Naive thymus-derived CD4-positive, alpha-beta T cell (primary cell): Measurements from ENCODE around the gene DHRS3. TPM values are rescaled to one million over a fixed set of nuclear protein-coding genes. Genes with fewer than 3 reads are reported as not detected.
A peak's percentile ranks its signal among the peaks of the same experiment; 100 is the strongest.
"Not testable (repeated sequence)": the region's sequence is repeated elsewhere in the genome, so short reads cannot be mapped to it uniquely, and the experiment has no call there.

Experiments
- ATAC-seq: fragments of 150-1000 bp; cut with Tn5 transposase; 2 replicates; pipeline ENCODE4 v1.10.0; 2021; ENCODE audit warnings: mild to moderate bottlenecking, moderate library complexity
- CTCF ChIA-PET: fragments of 350-600 bp; sonication (Branson Sonifier 250); formaldehyde crosslinking; loops from one replicate; lab custom pipeline; 2021; ENCODE audit warnings: antibody characterized with exemption; lab: Charles Lee
- POLR2A ChIA-PET: fragments of 350-600 bp; sonication (Branson Sonifier 250); formaldehyde crosslinking; loops from one replicate; lab custom pipeline; 2021; ENCODE audit warnings: antibody characterized with exemption, inconsistent platforms; lab: Charles Lee
- DNase-seq, 9 donors: peaks; one replicate each; pipeline versions ENCODE4 v3.0.0 to v3.0.0-alpha.2; 2020 to 2022; ENCODE audit warnings: mixed read lengths in 1 of 9
- H3K27ac ChIP-seq: one replicate; pipeline ENCODE4 v1.7.0; 2013; ENCODE audit warnings: mild to moderate bottlenecking, low read depth, low read length, moderate library complexity
- H3K27me3 ChIP-seq, 2 donors: one replicate each; pipeline ENCODE4 v1.7.0; 2013; ENCODE audit warnings: low read length in 2 of 2, mild to moderate bottlenecking in 2 of 2, moderate library complexity in 2 of 2; ENCODE audit not compliant: control insufficient read depth in 2 of 2, insufficient read depth in 2 of 2
- H3K36me3 ChIP-seq, 3 experiments: 1 replicate in 2 of 3; 2 replicates in 1 of 3; pipeline ENCODE4 v1.7.0; 2013; ENCODE audit warnings: low read length in 3 of 3, mild to moderate bottlenecking in 3 of 3, moderate library complexity in 1 of 3; ENCODE audit not compliant: insufficient read depth in 3 of 3, control insufficient read depth in 2 of 3
- H3K4me1 ChIP-seq, 2 donors: one replicate each; pipeline ENCODE4 v1.7.0; 2013; ENCODE audit warnings: low read length in 2 of 2, mild to moderate bottlenecking in 2 of 2, moderate library complexity in 1 of 2; ENCODE audit not compliant: control insufficient read depth in 2 of 2, insufficient read depth in 2 of 2
- H3K4me3 ChIP-seq: 2 replicates; pipeline ENCODE4 v1.7.0; 2013; ENCODE audit warnings: mild to moderate bottlenecking, low read length
- H3K9me3 ChIP-seq, 3 experiments: 1 replicate in 2 of 3; 2 replicates in 1 of 3; pipeline ENCODE4 v1.7.0; 2013; ENCODE audit warnings: low read length in 3 of 3; ENCODE audit not compliant: control insufficient read depth in 2 of 3
- H3K27ac Mint-ChIP-seq, 9 donors: one replicate each; pipeline ENCODE4 v1.8.0; 2020 to 2022; ENCODE audit warnings: mixed read lengths in 9 of 9, mild to moderate bottlenecking in 8 of 9, moderate library complexity in 5 of 9, inconsistent platforms in 2 of 9
- H3K27me3 Mint-ChIP-seq, 5 donors: one replicate each; pipeline ENCODE4 v1.8.0; 2021 to 2022; ENCODE audit warnings: mixed read lengths in 5 of 5, mild to moderate bottlenecking in 1 of 5
- H3K36me3 Mint-ChIP-seq, 5 donors: one replicate each; pipeline ENCODE4 v1.8.0; 2020 to 2022; ENCODE audit warnings: mixed read lengths in 5 of 5, mild to moderate bottlenecking in 3 of 5, inconsistent platforms in 1 of 5
- H3K4me1 Mint-ChIP-seq, 7 donors: one replicate each; pipeline ENCODE4 v1.8.0; 2020 to 2022; ENCODE audit warnings: mixed read lengths in 7 of 7, mild to moderate bottlenecking in 3 of 7, inconsistent platforms in 1 of 7
- H3K4me3 Mint-ChIP-seq, 10 donors: one replicate each; pipeline ENCODE4 v1.8.0; 2020 to 2022; ENCODE audit warnings: mild to moderate bottlenecking in 10 of 10, mixed read lengths in 10 of 10, moderate library complexity in 6 of 10, inconsistent platforms in 2 of 10
- H3K9me3 Mint-ChIP-seq, 11 donors: one replicate each; pipeline ENCODE4 v1.8.0; 2020 to 2022; ENCODE audit warnings: mixed read lengths in 11 of 11, mild to moderate bottlenecking in 4 of 11, inconsistent platforms in 1 of 11, moderate library complexity in 1 of 11
- intact Hi-C, 2 donors: fragments of 100-400 bp; cut with micrococcal nuclease; formaldehyde crosslinking; loops; one replicate each; pipeline ENCODE4 v1.15.1; 2023
- polyA plus RNA-seq, 2 donors: library from polyadenylated mRNA; unstranded; fragments of 300-500 nt; fragmentation: Illumina TruSeq; gene quantifications; one replicate each; pipeline ENCODE4 v1.2.3, GENCODE V29; 2021
- total RNA-seq, 6 experiments: library from RNA in 5 of 6; stranded (reverse) in 5 of 6; gene quantifications; 1 replicate in 5 of 6; 2 replicates in 1 of 6; pipeline ENCODE4 v1.2.3 and lab custom pipeline; 2021 to 2026

Gene DHRS3
- total and polyA plus RNA-seq, 7 experiments from 2014 or later, result 39.9 to 115 (median 68.9) TPM

GRCh38 chr1:12564251-12564650, 53.8 kb downstream of the DHRS3 start:
- peaks cover 11 to 30% (median 21%) of the 10 kb centered on the region in 11 donors for H3K9me3 Mint-ChIP-seq
- Histone ChIP-seq H3K9me3 (peaks cover 0 to 32% (median 0%) of the 10 kb centered on the region in 3 experiments), H3K36me3 (peaks cover 0 to 27% (median 0%) of the 10 kb centered on the region in 3 experiments)
- POLR2A ChIA-PET, H3K4me3 ChIP-seq, H3K27ac ChIP-seq, ATAC-seq, DNase-seq, H3K4me3 Mint-ChIP-seq, CTCF ChIA-PET, H3K4me1 Mint-ChIP-seq, H3K27me3 Mint-ChIP-seq, intact Hi-C loops, H3K4me1 ChIP-seq, H3K27me3 ChIP-seq, H3K27ac Mint-ChIP-seq: not testable (repeated sequence)
- peaks cover 16 to 47% (median 43%) of the 10 kb centered on the region in 5 donors for H3K36me3 Mint-ChIP-seq

- ChIA-PET CTCF (no interaction called here), POLR2A (no interaction called here)
- Histone ChIP-seq H3K36me3 (peaks cover 0 to 23% (median 0%) of the 10 kb centered on the region in 3 experiments), H3K27ac (no peak overlapping the region), H3K4me1 (no peaks in the 10 kb centered on the region), H3K4me3 (no peak overlapping the region), H3K9me3 (peaks cover 0 to 32% (median 0%) of the 10 kb centered on the region in 3 experiments), H3K27me3 (no peaks in the 10 kb centered on the region)
- ATAC-seq (no peak), DNase-seq (no peak)
- peaks cover 16 to 41% (median 38%) of the 10 kb centered on the region in 5 donors for H3K36me3 Mint-ChIP-seq
- H3K9me3 Mint-ChIP-seq, result peaks cover 11 to 30% (median 21%) of the 10 kb centered on the region in 11 donors
- H3K27ac Mint-ChIP-seq, result peak overlapping the region in 1 of 9 donors; percentile 1
- H3K4me1 Mint-ChIP-seq, result no peaks in the 10 kb centered on the region
- H3K4me3 Mint-ChIP-seq, result no peak overlapping the region
- H3K27me3 Mint-ChIP-seq, result no peaks in the 10 kb centered on the region
- intact Hi-C loops, result no loop called here
Observed at GRCh38 chr1:12562955-12563576, 54.9 kb downstream of the DHRS3 start.

- Mint-ChIP-seq H3K4me1 (peaks cover 0 to 2% (median 0%) of the 10 kb centered on the region in 7 donors), H3K27me3 (no peaks in the 10 kb centered on the region), H3K4me3 (no peak overlapping the region), H3K36me3 (peaks cover 16 to 25% (median 21%) of the 10 kb centered on the region in 5 donors), H3K9me3 (peaks cover 11 to 29% (median 20%) of the 10 kb centered on the region in 11 donors), H3K27ac (no peak overlapping the region)
- Histone ChIP-seq H3K4me1 (no peaks in the 10 kb centered on the region), H3K36me3 (peaks cover 0 to 5% (median 0%) of the 10 kb centered on the region in 3 experiments), H3K4me3 (no peak overlapping the region), H3K27me3 (no peaks in the 10 kb centered on the region), H3K9me3 (peaks cover 0 to 32% (median 0%) of the 10 kb centered on the region in 3 experiments), H3K27ac (no peak overlapping the region)
- ATAC-seq (no peak), DNase-seq (no peak)
- POLR2A ChIA-PET, result interaction anchor here (1.3 kb wide), 1 partner anchor 9 kb away, joined by 3 read pairs; no protein-coding TSS in a partner anchor
- CTCF ChIA-PET, result no interaction called here
- intact Hi-C loops, result no loop called here
Observed at GRCh38 chr1:12561121-12561520, 56.9 kb downstream of the DHRS3 start.

GRCh38 chr1:12556957-12557935, 60.8 kb downstream of the DHRS3 start:
- Histone ChIP-seq H3K36me3 (no peaks in the 10 kb centered on the region), H3K4me1 (no peaks in the 10 kb centered on the region), H3K27me3 (no peaks in the 10 kb centered on the region), H3K27ac (no peak overlapping the region), H3K4me3 (no peak overlapping the region), H3K9me3 (peaks cover 0 to 2% (median 0%) of the 10 kb centered on the region in 3 experiments)
- no peaks in the 10 kb centered on the region for H3K27me3 Mint-ChIP-seq
- peaks cover under 1 to 1% (median under 1%) of the 10 kb centered on the region in 5 donors for H3K36me3 Mint-ChIP-seq
- DNase-seq (no peak), ATAC-seq (no peak)
- H3K4me3 Mint-ChIP-seq, result no peak overlapping the region
- ChIA-PET POLR2A (no interaction called here), CTCF (no interaction called here)
- intact Hi-C loops, result no loop called here
- H3K9me3 Mint-ChIP-seq, result peaks cover 0 to 6% (median under 1%) of the 10 kb centered on the region in 11 donors
- peaks cover 0 to 3% (median 0%) of the 10 kb centered on the region in 7 donors for H3K4me1 Mint-ChIP-seq
- peak overlapping the region in 2 of 9 donors; percentile 57 to 70 for H3K27ac Mint-ChIP-seq

GRCh38 chr1:12556368-12556930, 61.6 kb downstream of the DHRS3 start:
- Histone ChIP-seq H3K9me3 (no peaks in the 10 kb centered on the region), H3K4me3 (no peak overlapping the region), H3K36me3 (no peaks in the 10 kb centered on the region), H3K27ac (no peak overlapping the region), H3K4me1 (no peaks in the 10 kb centered on the region), H3K27me3 (no peaks in the 10 kb centered on the region)
- intact Hi-C loops, result no loop called here
- no peak for ATAC-seq
- POLR2A ChIA-PET, result no interaction called here
- Mint-ChIP-seq H3K27me3 (no peaks in the 10 kb centered on the region), H3K36me3 (no peaks in the 10 kb centered on the region), H3K4me3 (no peak overlapping the region), H3K9me3 (peaks cover 0 to 3% (median 0%) of the 10 kb centered on the region in 11 donors), H3K27ac (peak overlapping the region in 1 of 9 donors; percentile 70), H3K4me1 (peaks cover 0 to 3% (median 0%) of the 10 kb centered on the region in 7 donors)
- DNase-seq, result no peak
- CTCF ChIA-PET, result no interaction called here
